ELR (cell line): ENCODE measurements around the gene NOL4L.
A peak's percentile ranks its signal among the peaks of the same experiment; 100 is the strongest.

ENCODE experiments used
- DNase-seq: peaks from one replicate; pipeline ENCODE4 v3.0.0-alpha.2; 2015; ENCODE audit warnings: low read depth

The NOL4L gene

DNA sequence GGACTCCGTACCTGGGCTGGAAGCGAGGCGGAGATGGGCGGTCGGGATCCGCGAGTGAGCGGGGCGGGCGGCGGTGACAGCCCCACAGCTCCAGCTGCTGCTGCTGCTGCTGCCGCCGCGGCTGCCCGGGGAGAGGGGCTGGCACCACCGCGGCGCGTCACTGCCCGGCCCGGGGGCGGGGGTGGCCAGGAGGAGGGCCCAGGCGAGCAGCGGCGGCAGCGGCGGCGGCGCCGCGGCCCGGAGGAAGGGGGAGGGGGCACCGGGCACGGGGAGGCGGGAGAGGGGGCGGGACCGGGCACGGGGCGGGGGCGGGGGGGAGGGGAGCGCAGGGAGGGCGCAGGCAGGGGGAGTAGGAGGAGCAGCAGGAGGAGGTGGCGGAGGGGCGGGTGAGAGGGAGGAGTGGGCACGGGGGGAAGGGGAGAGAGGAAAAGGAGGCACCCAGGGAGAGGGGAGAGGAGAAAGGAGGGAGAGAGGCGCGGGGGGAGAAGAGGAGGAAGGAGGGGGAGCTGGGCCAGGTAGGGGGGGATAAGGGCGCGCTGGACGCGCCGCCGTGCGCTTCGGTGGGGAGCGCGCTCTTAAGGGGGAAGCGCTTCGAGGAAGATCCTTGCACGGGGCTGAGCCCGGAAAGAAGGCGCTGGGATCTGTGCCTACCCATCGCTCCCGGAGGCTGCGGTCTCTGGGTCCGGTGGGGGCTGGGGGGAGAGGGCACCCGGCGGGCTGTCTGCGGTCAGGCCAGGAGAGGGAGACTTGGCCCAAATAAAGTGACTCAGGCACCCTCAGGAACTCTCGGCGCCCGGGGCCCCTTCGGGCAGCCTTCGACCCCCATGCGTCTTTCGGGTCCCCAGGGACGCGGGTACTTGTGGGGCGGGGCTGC is 101.5 kb downstream of the NOL4L start:
- DNase-seq, result peak; percentile 89

DNA sequence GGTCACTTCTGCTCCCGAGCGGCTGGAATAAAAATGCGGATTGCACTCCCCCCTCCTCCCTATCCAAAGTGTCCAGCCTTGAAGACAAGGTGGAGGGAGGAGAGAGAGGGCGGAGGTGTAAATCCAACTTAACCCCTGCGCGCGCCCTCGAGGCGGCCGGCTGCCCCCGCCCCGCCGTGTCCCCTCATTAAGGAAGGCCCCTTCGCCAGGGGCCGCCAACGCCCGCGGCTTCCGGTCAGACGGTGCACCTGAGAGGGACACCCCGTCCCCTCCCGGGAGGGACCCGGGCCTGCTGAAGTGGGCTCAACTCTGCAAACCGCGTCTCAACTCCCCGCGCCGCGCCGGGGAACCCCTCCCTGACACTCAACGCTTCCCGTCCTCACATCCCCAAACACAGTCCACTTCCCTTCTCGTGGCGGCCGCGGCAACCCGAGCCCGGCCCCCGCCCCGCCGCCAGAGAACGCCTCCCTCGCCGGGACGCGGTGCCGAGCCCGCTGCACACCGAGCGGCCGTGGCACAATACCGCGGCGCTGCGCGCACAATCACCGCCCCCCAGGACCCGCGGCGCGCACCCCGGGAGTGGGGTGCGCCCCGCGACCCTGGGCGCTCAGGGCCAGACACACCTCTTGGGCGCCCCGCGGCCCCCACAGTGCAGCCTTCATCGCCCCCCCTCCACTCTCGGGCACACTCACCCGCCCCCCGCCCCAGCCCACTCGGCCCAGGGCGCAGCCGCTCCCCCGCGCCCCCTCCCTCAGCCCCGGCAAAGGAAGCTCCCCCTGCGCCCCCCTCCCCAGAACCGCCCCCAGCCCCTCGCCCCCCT is 102.5 kb downstream of the NOL4L start:
- DNase-seq, result peak; percentile 58

DNA sequence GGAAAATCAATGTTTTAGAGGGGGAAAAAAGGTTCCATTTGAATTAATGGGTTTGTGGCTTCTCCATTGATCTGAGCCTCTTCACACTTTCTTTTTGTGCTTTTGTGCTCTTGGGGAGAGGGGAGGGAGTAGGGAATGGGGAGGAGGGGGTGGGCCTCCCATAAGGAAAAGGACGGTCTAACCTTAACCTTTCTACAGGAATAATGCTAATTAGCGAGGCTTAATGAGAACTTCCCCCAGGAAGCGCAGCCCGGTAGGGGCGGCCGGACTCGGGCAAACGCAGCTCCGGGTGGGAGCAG is 103.0 kb downstream of the NOL4L start:
- no peak for DNase-seq

DNA sequence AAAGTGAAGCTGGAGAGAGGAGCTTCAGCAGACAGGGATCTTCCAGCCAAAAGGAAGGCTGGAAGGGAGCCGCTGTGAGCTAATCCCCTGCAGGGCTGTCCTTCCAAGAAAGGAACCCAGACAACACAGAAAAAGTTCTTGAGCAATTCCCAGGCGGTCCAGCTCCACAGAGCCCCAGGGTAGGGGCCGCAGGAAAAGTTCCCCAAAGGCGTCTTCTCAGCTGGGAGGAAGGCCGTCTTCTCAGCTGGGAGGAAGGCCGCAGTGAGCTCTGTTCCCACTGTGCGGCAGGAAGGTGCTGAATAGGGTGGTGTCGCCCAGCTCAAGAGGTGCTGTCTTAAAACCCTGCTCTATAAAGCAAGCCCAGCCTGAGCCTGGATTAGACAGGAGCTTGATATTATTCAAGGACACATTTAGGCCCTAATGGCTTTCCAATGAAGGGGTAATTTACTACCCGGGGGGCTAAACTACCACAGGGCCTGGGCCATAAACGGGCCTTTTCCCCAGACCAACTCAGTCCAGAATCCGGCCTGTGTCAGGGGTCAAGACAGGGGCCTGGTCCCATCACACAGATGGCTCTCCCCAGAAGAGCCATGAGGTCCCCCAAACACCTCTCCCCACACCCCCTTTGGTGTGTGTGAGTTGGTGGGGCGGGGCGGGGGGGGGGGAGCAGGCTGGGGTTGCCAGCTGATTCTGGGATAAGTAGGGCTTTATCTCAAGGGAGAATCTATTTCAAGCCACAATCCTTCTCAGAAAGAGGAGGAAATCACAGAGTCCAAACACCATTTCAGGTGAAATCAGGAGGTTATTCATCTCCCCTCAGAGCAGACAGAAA is 103.6 kb downstream of the NOL4L start:
- no peak for DNase-seq

DNA sequence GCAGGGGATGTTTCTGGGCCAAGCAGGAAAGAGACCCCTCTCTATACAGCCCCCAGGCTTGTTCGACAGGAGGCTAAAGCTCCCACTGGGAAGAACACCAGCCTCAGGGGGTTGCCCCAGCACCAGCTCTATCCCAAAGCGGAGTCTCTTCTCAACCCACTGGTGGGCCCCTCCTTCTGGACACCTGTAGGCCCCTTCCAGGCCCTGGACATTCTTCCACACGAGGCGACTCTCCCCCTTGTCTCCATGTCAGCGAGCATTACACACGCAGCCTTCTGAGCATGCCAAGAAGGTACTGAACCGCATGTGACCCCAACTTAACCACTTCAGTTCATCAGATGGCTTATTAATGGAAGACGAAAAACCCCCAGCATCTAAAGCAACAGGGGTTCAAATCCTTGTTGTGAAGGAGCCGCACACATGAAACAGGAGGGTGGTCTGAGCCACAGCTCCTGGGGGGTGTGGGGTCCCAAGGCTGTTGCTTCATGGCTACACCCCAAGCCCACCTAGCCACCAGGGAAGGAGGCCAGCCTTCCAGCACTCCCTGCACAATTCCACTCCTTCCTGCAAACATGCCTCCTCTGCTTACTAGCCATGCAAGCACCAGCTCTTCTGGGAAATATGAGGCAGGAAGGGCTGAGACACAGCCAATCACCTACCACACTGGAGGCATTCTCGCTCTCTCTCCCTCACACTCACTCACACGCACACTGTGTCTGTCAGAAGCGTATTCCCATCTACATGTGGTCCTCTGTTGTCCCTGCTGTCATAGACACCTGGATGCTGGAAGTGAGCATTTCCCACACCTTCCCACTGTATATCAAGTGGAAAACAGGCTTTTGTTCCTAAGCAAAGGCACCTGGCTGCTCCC is 104.5 kb downstream of the NOL4L start:
- no peak for DNase-seq

DNA sequence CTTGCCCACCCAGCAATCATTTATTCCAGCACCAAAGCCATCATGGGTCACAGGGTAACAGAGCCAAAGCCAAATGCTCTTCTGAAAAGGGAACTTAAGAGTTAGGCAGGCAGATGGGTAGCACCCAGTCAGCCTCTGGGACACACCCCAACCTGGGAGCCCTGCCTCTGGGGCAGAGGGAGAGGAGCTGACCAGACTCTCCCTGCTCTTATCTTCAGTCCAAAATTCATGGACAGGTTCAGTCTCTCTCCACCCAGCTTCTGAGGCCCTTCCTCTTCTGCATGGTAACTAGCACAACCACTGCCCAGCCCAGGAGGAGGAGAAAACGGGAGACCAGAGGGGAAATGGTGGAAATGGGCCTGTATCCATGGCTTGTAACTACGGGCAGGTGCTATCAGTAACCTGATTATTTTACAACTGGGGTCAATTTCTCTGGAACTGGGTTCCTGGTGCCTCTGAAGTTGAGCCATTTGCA is 105.4 kb downstream of the NOL4L start:
- no peak for DNase-seq

DNA sequence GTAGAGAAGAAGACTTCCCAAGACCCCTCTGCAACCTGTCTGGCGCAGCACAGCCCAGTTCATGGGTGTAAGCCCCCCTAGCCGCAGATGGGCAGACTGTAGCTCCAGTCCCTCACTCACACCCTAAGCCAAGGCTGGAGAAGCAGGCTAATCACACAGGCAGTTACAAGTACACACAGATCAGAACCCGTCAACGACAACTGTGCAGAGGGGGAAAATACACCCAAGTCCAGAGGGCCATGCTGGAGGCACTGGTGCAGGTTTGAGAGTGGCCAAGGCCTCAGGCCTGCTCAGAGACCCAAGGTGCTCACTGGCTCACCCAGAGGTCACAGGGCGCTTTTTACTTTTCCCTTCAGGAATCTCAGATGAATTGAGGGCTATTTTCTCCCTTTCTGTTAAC is 106.1 kb downstream of the NOL4L start:
- no peak for DNase-seq

DNA sequence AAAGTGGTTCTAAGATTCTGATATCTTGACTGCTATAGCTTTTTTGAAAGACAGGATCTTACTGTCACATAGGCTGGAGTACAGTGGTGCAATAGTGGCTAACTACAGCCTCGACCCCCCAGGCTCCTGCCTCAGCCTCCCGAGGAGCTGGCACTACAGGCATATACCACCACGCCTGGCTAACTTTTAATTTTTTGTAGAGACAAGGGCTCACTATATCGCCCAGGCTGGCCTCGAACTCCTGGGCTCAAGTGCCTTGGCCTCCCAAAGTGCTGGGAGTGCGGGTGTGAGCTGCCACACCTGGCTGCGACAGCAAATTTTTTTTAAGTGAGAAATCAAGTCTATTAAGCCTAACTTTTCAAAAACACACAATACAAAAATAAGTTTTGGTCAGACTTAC is 106.6 kb downstream of the NOL4L start:
- DNase-seq, result no peak

DNA sequence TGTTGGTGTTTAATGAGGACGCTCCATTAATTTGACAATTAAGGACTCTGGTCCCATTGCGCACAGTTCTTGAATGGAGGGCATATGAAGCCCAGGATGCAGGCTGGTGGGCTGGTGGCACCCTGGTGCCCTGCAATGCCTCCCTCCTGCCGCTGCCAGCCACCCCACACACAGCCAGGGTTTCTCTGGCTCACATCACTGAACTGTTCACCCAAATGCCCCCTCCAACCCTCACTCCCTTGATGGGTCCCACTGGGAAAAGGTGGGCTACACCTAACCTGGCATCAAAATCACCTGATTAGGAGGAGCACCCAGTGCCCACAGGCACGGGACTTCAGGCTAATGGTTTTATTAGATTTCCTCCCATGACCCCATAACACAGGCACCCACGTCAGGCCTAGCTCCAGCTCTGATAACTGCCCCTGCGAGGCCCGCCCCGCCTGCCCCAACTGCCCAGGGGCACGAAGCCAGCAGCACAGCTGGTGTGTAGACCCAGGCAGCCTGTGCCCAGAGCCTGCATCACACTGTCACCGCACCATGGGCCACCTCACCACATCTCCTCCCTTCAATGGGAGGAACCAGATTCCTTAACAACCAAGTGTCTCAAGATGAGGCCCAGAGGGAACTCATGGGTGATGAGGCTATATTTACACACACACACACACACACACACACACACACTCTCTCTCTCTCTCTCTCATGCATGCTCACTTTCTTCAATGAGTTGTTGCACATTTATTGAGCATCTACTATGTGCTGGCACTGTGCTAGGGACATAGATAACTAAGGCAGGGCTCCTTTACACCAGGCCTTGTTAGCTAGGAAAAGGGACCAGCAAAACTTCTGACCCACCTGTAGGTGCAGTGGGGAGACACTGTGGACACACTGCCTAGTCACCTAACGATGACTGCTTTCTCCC is 107.3 kb downstream of the NOL4L start:
- no peak for DNase-seq

DNA sequence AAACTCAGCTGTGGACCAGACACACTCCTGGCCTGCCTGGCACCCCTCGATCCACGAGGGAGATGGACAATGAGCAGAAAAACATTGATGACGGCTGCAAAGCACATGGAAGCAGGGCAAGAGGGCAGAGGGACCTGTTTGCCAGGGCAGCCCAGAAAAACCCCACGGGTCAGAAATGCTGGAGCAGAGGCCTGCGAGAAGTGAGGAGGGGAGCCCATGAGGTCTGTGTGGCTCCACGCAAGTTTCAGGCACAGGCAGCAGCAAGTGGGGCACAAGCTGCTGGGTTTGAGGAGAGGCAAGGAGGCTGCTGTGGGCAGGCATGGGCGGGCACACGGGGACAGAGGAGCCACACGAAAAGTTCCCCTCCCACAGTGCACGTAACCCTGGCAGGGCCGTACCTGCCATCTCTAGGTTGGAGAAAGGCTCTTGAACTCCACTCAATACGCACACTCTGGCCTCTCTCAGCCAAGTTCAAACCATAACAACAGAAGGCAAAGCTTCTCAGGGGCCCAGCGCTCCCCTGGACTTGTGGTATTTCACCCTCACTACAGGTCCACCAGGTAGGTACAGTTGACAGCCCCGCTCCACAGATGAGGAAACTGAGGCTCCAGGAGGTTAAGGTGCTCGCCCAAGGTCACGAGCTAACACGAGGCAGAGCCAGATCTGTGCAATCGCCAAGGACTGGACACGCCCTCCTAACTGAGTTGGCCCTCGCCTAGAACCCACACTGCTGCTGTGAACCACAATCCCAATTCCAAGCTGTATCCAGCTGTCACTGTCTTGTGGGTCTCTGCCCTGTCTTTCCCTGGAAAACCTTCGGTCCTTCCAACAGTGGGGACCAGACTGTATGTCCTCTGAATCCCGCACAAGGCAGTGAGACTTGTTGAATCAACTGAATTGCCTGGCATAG is 108.2 kb downstream of the NOL4L start:
- no peak for DNase-seq

DNA sequence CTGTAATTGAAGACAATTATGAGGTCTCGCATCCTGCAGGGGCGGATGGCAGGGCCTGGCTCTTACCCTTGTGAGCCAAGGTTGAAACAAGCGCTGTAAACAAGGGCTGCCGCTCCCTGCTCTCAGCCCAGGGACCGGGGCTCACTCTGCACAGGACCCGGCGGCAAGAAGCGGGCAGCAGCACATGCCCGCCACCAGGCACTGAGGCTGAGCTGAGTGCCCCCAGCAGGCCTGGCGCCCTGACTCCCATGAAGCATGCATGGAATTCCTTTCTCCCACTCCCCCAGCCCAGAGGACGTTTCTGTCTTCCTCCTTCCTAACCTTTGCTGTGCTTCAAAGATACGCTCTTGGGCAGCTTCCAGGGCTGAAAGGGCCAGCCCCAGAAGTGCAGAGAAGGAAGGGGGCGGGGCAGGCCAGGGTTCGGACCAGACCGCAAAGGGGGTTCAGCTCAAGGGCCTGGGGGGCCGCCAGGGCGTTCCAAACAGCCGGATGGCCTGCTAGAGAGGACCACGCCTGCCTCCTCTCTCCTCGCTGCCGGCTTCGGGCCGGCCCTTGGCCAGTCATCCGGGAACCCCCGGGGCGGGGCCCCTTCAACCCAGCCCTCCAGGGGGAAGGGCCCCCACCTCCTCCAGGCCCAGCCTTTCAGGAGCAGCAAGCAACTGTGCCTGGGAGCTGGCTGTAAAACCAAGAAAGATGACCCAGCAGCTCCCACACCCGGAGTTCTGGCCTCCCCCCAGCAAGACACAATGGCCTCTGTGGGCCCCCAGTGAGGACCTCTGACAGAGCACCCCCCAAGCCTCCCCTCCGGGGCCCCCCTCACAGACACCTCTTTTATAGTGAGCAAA is 109.9 kb downstream of the NOL4L start:
- DNase-seq, result peak; percentile 97

DNA sequence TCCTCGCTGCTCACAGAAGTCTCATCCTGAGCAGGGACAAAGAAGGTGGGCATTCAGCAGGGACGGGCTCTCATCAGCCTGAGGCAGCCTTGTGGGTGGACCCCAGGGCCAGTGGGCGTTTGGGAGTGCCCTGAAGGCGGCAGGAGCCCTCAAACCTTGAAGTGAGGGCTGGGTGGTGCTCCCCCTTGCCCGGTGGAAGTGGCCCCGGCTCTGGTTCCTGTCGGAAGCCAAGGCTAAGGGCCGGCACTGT is 110.5 kb downstream of the NOL4L start:
- no peak for DNase-seq

DNA sequence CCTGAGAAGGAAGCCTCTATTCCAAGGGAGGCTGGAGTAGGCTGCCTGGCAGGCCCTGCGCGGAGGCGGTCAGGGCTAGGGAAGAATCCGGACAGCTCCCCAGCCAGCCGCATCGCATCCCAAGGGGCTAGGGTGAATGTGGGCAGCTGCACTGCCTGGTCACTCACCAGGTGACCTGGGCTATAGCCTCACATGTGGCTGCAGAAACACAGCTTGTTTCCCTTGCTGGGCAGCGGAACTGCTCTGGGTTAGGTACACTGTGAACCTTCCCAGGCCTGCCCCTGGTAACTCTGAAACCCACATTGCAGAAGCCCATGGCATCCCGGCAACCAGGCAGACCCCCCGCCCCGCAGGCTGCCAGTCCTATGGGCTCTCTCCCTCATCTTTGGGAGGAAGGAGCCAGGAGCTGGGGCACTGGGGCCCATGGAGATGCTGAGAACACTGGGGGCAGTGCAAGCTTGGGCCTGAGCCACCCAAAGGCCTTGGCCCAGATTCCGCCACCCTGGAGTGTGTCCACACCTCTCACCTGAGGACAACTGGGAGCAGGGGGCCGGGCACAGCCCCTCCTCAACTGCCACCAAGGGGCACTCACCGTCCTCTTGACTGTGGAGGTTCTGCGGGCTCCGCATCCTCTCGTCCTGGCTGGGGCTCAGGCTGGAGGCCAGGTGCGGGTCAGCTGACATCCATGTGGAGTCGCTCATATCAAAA is 111.0 kb downstream of the NOL4L start:
- DNase-seq, result no peak

DNA sequence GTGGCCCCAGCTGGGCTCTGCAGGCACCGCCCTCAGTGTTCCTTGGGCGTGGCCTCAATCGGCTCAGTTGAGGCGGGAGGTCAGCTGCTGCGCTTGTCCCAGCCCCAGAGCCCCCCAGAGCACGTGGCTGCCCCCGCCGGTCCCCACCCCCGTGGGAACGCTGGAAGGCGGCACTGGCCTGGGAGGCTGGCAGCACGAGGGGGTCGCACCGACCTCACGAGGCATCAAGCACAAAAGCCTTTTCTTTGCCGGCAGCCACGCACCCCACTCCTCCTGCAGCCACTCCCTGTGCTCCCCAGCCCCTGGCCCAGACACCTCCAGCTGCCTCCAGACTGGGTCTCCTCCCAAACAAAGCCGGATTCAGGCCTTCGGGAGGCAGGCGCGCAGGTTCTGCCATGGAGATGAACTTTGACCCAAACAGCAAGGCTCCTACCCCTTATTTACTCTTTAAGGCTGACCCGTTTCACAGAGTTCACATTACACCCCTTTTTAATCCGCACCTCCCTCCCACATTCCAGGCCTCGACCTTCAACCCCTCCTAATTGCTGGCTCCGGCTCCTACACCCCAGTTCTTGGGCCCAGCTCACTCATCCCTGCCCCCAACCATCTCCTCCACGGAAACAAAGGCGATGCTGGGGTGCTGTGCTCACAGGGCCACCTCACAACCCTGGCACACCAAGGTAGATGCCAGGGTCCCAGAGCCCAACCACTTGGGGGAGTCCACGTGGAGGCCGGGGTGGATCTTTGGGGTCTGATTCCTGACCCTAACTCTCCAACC is 111.7 kb downstream of the NOL4L start:
- no peak for DNase-seq

DNA sequence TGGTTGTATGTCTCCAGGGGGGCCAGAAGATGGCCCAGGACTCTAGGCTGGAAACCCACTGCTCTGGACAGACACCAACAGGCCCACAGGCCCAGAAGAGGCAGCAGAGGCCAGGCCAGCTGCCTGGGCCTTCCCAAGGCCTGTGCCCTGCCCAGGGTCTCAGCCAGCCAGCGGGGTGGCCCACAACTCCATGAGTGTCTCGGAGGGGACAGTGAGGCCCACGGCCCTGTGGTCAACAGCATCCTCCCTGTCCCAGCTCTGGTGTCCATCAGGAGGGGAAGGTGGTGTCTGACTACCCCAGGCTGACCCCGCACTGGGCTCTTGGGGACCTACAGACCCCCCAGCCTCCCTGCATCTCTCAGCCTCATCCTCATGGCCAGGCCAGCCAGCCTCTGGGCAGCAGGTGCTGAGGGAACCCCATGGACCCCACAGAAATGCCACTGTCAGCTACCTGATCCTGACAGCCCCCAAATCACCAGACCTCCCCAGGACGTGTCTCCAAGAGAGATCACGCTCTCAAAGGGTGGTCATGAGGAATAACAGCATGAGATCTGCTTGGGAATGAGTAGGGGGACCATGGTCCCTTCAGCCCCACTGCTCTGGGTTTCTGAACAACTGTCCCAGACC is 112.4 kb downstream of the NOL4L start:
- DNase-seq, result no peak

DNA sequence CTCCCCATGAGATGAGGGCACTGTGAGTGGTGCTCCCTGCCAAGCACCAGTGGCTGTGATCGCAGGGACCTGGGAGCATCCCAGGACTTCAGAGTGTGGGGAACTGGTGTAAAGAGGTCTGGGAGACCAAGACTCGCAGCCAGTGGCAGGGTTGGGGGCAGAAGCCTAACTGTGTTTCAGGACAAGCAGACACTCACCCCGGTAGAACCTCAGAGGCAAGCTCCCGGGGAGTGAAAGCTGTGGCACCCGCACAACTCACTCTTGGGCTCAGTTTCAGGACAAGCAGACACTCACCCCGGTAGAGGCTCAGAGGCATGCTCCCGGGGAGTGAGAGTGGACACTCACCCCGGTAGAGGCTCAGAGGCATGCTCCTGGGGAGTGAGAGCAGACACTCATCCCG is 114.2 kb downstream of the NOL4L start:
- DNase-seq, result no peak
